HG02943 (cell line): ENCODE measurements around the gene ZSCAN29.
A peak's percentile ranks its signal among the peaks of the same experiment; 100 is the strongest.

Experiments used
- ATAC-seq: cut with Tn5 transposase; IDR thresholded peaks from one replicate; pipeline ENCODE4 v1.9.1; 2021; ENCODE audit warnings: mild to moderate bottlenecking, low read depth, moderate library complexity; ENCODE audit not compliant: unreplicated experiment

The ZSCAN29 gene

GRCh38 chr15:43352693-43353382 is 18.0 kb downstream of the ZSCAN29 start:
- no peak for ATAC-seq

GRCh38 chr15:43347114-43347513 is 23.7 kb downstream of the ZSCAN29 start:
- no peak for ATAC-seq

GRCh38 chr15:43346305-43346704 is 24.5 kb downstream of the ZSCAN29 start:
- no peak for ATAC-seq

- ATAC-seq, result peak; percentile 16
Observed at GRCh38 chr15:43330780-43331087, 40.1 kb downstream of the ZSCAN29 start.

- peak; percentile 87 for ATAC-seq
Observed at GRCh38 chr15:43329960-43330779, 40.7 kb downstream of the ZSCAN29 start, which contains the start of gene LCMT2. TSS of gene LCMT2 (minus strand) at chr15:43330573. CDS start at chr15:43330489, 84 bp downstream.

GRCh38 chr15:43329217-43329959 is 41.5 kb downstream of the ZSCAN29 start:
- ATAC-seq, result no peak

- ATAC-seq, result no peak
Observed at GRCh38 chr15:43325039-43325684, 45.7 kb downstream of the ZSCAN29 start.

- no peak for ATAC-seq
Observed at GRCh38 chr15:43318990-43319771, 51.7 kb downstream of the ZSCAN29 start.

GRCh38 chr15:43317566-43318184 is 53.2 kb downstream of the ZSCAN29 start:
- no peak for ATAC-seq

GRCh38 chr15:43316971-43317346 is 53.9 kb downstream of the ZSCAN29 start:
- ATAC-seq, result no peak

- ATAC-seq, result no peak
Observed at GRCh38 chr15:43316016-43316970, 54.5 kb downstream of the ZSCAN29 start.

GRCh38 chr15:43314171-43314570 is 56.7 kb downstream of the ZSCAN29 start:
- no peak for ATAC-seq

GRCh38 chr15:43312378-43312777 is 58.5 kb downstream of the ZSCAN29 start:
- ATAC-seq, result no peak
